GM12891 (cell line): ENCODE results near the gene HECTD4.

Source experiments
- PAX5 ChIP-seq: IDR thresholded peaks from 2 replicates; pipeline ENCODE4 v1.6.1; 2011; ENCODE audit warnings: low read length, moderate library complexity, mild to moderate bottlenecking; ENCODE audit not compliant: insufficient read depth, severe bottlenecking
- POLR2A ChIP-seq: IDR thresholded peaks from 2 replicates; pipeline ENCODE4 v1.6.1; 2011; ENCODE audit warnings: low read depth, low read length, control low read depth
- POLR2AphosphoS5 ChIP-seq: IDR thresholded peaks from 2 replicates; pipeline ENCODE4 v1.6.1; 2011; ENCODE audit warnings: low read depth, low read length, control low read depth
- POU2F2 ChIP-seq: IDR thresholded peaks from 2 replicates; pipeline ENCODE4 v1.6.1; 2011; ENCODE audit warnings: low read depth, mild to moderate bottlenecking, control low read depth, low read length, moderate library complexity
- SPI1 ChIP-seq: IDR thresholded peaks from 2 replicates; pipeline ENCODE4 v1.6.1; 2011; ENCODE audit warnings: low read depth, low read length, control low read depth
- TAF1 ChIP-seq: IDR thresholded peaks from 2 replicates; pipeline ENCODE4 v1.6.1; 2011; ENCODE audit warnings: low read depth, low read length, control low read depth

DNA sequence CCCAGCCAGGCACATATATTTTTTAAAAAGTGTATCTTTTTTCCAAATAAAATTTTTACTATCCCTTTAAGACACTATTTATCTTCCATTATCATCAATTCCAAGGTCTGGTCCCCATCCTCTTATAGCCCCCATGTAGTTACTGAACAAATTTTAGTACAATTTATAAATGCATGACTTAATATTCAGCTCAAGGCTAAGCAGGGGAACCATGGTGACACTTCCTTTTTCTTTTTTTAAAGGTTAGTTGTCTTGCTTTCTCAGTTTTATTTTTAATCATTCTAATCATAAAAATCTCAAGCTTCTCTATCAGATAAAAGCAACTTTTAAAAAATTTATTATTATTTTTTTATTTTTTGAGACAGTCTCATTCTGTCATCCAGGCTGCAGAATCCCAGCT is 164.6 kb downstream of the HECTD4 start:
- TF ChIP-seq POLR2A (no peak), TAF1 (no peak), POLR2AphosphoS5 (no peak), POU2F2 (no peak), SPI1 (peak; percentile 53; the same call in 1 of the 2 replicates), PAX5 (no peak)
